ENCODE data around the gene STK26.

GRCh38 chrX:132001127-132001526 lies 22.0 kb upstream of the STK26 start:
- no peak for TF ChIP-seq CTCF (conservative IDR thresholded peaks at IDR 0.05; ENCODE audit: low read depth, low read length)
- no peak for TF ChIP-seq MAZ (IDR thresholded peaks at IDR 0.05; ENCODE audit: borderline replicate concordance, low read depth, low read length)
- no peak for TF ChIP-seq POLR2A (IDR thresholded peaks at IDR 0.05; ENCODE audit: low read depth, low read length)
- TF ChIP-seq FOS (IDR thresholded peaks at IDR 0.05; ENCODE audit: low read depth, low read length): no peak
- TF ChIP-seq BHLHE40 (IDR thresholded peaks at IDR 0.05; ENCODE audit: low read depth, low read length): no peak
- no peak for TF ChIP-seq SMC3 (IDR thresholded peaks at IDR 0.05; ENCODE audit: low read depth, low read length)
- TF ChIP-seq RAD21 (IDR thresholded peaks at IDR 0.05; ENCODE audit: low read length): no peak
- TF ChIP-seq CEBPB (IDR thresholded peaks at IDR 0.05; ENCODE audit: low read depth, low read length): no peak
- no peak for TF ChIP-seq USF2 (IDR thresholded peaks at IDR 0.05; ENCODE audit: low read depth, low read length)
